OCI-LY7 (cell line): ENCODE results near the gene ZNF146. TPM values are rescaled to one million over a fixed set of nuclear protein-coding genes. Genes with fewer than 3 reads are reported as not detected.
A peak's percentile ranks its signal among the peaks of the same experiment; 100 is the strongest.

Source experiments
- BruUV-seq: library from RNA; stranded (reverse); fragments of 400-500 nt; replicated peaks from 2 replicates; lab custom pipeline; 2021; lab: Mats Ljungman, UMichigan
- CTCF ChIA-PET: fragments of 300-600 bp; sonication (Branson Sonifier 250); formaldehyde crosslinking; loops from one replicate; lab custom pipeline; 2022; ENCODE audit warnings: antibody characterized with exemption; ENCODE audit not compliant: unreplicated experiment; lab: Charles Lee
- POLR2A ChIA-PET: fragments of 300-600 bp; sonication (Branson Sonifier 250); formaldehyde crosslinking; loops from one replicate; lab custom pipeline; 2022; ENCODE audit warnings: antibody characterized with exemption; lab: Charles Lee
- DNase-seq: peaks from one replicate; pipeline ENCODE4 v3.0.0-alpha.2; 2015; ENCODE audit warnings: low spot score
- H2AFZ ChIP-seq: fragments of 200-600 bp; sonication (generic), shearing (Covaris generic); 2 replicates; pipeline ENCODE4 v1.6.1; 2014; ENCODE audit warnings: mild to moderate bottlenecking, antibody characterized with exemption, low read length, moderate library complexity
- H3K27ac ChIP-seq: fragments of 200-600 bp; sonication (generic); 2 replicates; pipeline ENCODE4 v1.5.1; 2014; ENCODE audit warnings: mixed run types, low read depth, mild to moderate bottlenecking, moderate library complexity, low read length, inconsistent platforms; ENCODE audit not compliant: poor library complexity, severe bottlenecking
- H3K36me3 ChIP-seq: fragments of 200-600 bp; sonication (generic); 2 replicates; pipeline ENCODE4 v1.6.1; 2014; ENCODE audit warnings: mild to moderate bottlenecking, antibody characterized with exemption, low read length, moderate library complexity, mixed read lengths; ENCODE audit not compliant: insufficient read depth
- H3K4me1 ChIP-seq: fragments of 200-600 bp; sonication (generic); 2 replicates; pipeline ENCODE4 v1.5.1; 2014; ENCODE audit warnings: mild to moderate bottlenecking, low read length; ENCODE audit not compliant: insufficient read depth, poor library complexity, severe bottlenecking
- H3K4me2 ChIP-seq: fragments of 200-600 bp; sonication (generic); 2 replicates; pipeline ENCODE4 v1.6.1; 2014; ENCODE audit warnings: mild to moderate bottlenecking, low read length
- H3K4me3 ChIP-seq: fragments of 200-600 bp; sonication (generic); 2 replicates; pipeline ENCODE4 v1.5.1; 2014; ENCODE audit warnings: mild to moderate bottlenecking, low read depth, low read length; ENCODE audit not compliant: poor library complexity, severe bottlenecking
- H3K79me2 ChIP-seq: fragments of 200-600 bp; sonication (generic); 2 replicates; pipeline ENCODE4 v1.6.1; 2016; ENCODE audit warnings: low read depth, mild to moderate bottlenecking, low read length, moderate library complexity, mixed read lengths; ENCODE audit not compliant: insufficient read depth
- H3K9me2 ChIP-seq: fragments of 200-600 bp; sonication (generic); 2 replicates; pipeline ENCODE4 v1.6.1; 2016; ENCODE audit warnings: mild to moderate bottlenecking, low read length, mixed read lengths; ENCODE audit not compliant: insufficient read depth
- H3K9me3 ChIP-seq: fragments of 200-600 bp; sonication (generic); 2 replicates; pipeline ENCODE4 v1.6.1; 2014; ENCODE audit warnings: mild to moderate bottlenecking, mixed run types, low read length, mixed read lengths
- H4K20me1 ChIP-seq: fragments of 200-600 bp; sonication (generic); 2 replicates; pipeline ENCODE4 v1.6.1; 2014; ENCODE audit warnings: mild to moderate bottlenecking, antibody characterized with exemption, low read length, moderate library complexity, mixed read lengths; ENCODE audit not compliant: insufficient read depth
- CTCF ChIP-seq: fragments of 200-600 bp; sonication (generic); conservative IDR thresholded peaks from 2 replicates; pipeline ENCODE4 v1.5.1; 2014; ENCODE audit warnings: mild to moderate bottlenecking, antibody characterized with exemption, low read length, moderate library complexity, mixed read lengths
- EZH2phosphoT487 ChIP-seq: fragments of 200-600 bp; sonication (generic); IDR thresholded peaks from 2 replicates; pipeline ENCODE4 v1.6.1; 2018; ENCODE audit warnings: low read depth, borderline replicate concordance, mild to moderate bottlenecking, mixed run types, antibody characterized with exemption, low read length, moderate library complexity, mixed read lengths
- intact Hi-C: fragments of 100-400 bp; cut with micrococcal nuclease; formaldehyde crosslinking; loops from one replicate; pipeline ENCODE4 v1.10.0; 2022; ENCODE audit not compliant: unreplicated experiment
- total RNA-seq, 2 experiments: library from RNA; depleted of rRNA in 1 of 2; stranded (reverse); fragments of >200 nt in 1 of 2; shearing (Covaris generic) in 1 of 2; gene quantifications; 2 replicates each; pipeline ENCODE4 v1.2.3, GENCODE V29; 2014 to 2022

Gene ZNF146
- total RNA-seq, 2 experiments from 2014 or later, result 67.4 to 86.3 TPM

GRCh38 chr19:36215276-36216123 lies 594 bp downstream of the ZNF146 start:
- no peaks in the 10 kb centered on the region for H3K9me2 ChIP-seq
- H3K4me3 ChIP-seq, result peak overlapping the region; percentile 76
- H3K79me2 ChIP-seq, result peaks cover 60% of the 10 kb centered on the region
- peak; percentile 48 for DNase-seq
- H3K9me3 ChIP-seq, result peaks cover 8% of the 10 kb centered on the region; the same call in 1 of the 2 replicates
- peaks cover 31% of the 10 kb centered on the region for H3K36me3 ChIP-seq
- TSS peak; percentile 90 for BruUV-seq
- peak overlapping the region; percentile 87 for H3K4me2 ChIP-seq
- TF ChIP-seq EZH2phosphoT487 (no peak), CTCF (no peak)
- ChIA-PET POLR2A (interaction anchor here (1.0 to 1.6 kb wide), 4 partner anchors 9 to 471 kb away, joined by 3 to 7 read pairs (median 4); partner anchors contain the start of gene ZNF567), CTCF (interaction anchor here (1.4 kb wide), 1 partner anchor 10 kb away, joined by 4 read pairs; no protein-coding TSS in a partner anchor)
- H3K27ac ChIP-seq, result peak overlapping the region; percentile 71
- no peaks in the 10 kb centered on the region for H4K20me1 ChIP-seq
- intact Hi-C loops, result loop anchor here (2.0 to 10.0 kb wide), 4 partner anchors 75 to 1249 kb away; partner anchors contain the start of genes CAPNS1, ZNF383, ZNF569 and ZNF570
- peaks cover 21% of the 10 kb centered on the region for H3K4me1 ChIP-seq
- H2AFZ ChIP-seq, result peak overlapping the region; percentile 88; the same call in 1 of the 2 replicates

GRCh38 chr19:36221474-36221873 lies 6.6 kb downstream of the ZNF146 start:
- H4K20me1 ChIP-seq, result 0 out of 2 replicates have a peak, but pooled peaks cover 3% of the 10 kb centered on the region
- no peaks in the 10 kb centered on the region for H3K9me2 ChIP-seq
- intact Hi-C loops, result no loop called here
- no peak overlapping the region for H3K4me2 ChIP-seq
- peaks cover 8% of the 10 kb centered on the region; the same call in 1 of the 2 replicates for H3K9me3 ChIP-seq
- no peak overlapping the region for H2AFZ ChIP-seq
- no peak overlapping the region for H3K4me3 ChIP-seq
- no TSS peak for BruUV-seq
- CTCF ChIA-PET, result no interaction called here
- peaks cover 91% of the 10 kb centered on the region for H3K36me3 ChIP-seq
- peaks cover 20% of the 10 kb centered on the region for H3K4me1 ChIP-seq
- no peak for DNase-seq
- peaks cover 99% of the 10 kb centered on the region for H3K79me2 ChIP-seq
- no peak overlapping the region for H3K27ac ChIP-seq
- TF ChIP-seq CTCF, result no peak
- TF ChIP-seq EZH2phosphoT487, result no peak
- POLR2A ChIA-PET, result interaction anchor here (0.6 kb wide), 1 partner anchor 1055 kb away, joined by 3 read pairs; no protein-coding TSS in a partner anchor
